ENCODE results near the gene EFS.

DNA sequence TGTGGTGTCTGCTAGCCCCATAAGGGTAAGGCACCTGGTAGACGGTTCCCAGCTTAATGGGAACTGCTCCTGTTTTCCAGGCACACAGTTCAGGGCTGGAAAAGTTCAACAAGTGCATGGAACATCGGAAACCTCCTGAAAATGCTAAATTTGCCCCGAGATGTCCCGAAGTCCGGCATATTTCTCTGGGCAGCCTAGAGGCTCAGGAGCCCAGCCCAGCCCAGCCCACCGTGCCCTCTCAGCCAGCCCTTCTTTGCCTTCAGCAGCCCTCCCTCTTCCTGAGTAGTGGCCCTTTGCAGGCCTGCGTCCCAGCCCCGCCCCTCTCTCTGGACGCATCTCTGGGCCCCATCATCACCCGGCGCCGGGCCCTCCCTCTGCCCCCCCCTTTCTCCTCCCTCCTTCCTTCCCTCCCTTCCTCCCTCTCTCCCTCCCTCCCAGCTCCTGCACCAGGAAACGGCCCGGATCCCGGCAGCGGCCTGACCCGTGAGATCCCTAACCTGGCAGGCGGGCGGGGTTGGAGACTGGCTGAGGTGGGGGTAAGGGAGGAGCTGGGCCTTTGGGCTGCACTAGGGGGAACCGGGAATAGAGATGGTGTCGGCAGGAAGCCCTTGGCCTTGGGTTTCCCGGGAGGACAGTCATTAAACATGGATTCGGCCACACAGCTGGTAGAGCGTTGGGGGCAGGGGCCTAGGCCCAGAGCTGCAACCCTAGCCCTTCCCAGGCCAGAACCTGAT, 58.4 kb downstream of the EFS start, which contains the start of gene BCL2L2:
- TF ChIP-seq, protein P1, sequence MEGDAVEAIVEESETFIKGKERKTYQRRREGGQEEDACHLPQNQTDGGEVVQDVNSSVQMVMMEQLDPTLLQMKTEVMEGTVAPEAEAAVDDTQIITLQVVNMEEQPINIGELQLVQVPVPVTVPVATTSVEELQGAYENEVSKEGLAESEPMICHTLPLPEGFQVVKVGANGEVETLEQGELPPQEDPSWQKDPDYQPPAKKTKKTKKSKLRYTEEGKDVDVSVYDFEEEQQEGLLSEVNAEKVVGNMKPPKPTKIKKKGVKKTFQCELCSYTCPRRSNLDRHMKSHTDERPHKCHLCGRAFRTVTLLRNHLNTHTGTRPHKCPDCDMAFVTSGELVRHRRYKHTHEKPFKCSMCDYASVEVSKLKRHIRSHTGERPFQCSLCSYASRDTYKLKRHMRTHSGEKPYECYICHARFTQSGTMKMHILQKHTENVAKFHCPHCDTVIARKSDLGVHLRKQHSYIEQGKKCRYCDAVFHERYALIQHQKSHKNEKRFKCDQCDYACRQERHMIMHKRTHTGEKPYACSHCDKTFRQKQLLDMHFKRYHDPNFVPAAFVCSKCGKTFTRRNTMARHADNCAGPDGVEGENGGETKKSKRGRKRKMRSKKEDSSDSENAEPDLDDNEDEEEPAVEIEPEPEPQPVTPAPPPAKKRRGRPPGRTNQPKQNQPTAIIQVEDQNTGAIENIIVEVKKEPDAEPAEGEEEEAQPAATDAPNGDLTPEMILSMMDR (IDR thresholded peaks at IDR 0.05; ENCODE audit: poor library complexity) = no peak
- no peak for TF ChIP-seq EZH2phosphoT487 (IDR thresholded peaks at IDR 0.05; ENCODE audit: low read depth, severe bottlenecking, unreplicated experiment)
